ENCODE results near the gene SASS6. TPM values are rescaled to one million over a fixed set of nuclear protein-coding genes. Genes with fewer than 3 reads are reported as not detected.

The SASS6 gene
- total and polyA plus RNA-seq, 4 donors: 0.55 to 5.9 (median 1.3) TPM

GRCh38 chr1:100152271-100152670, 19.5 kb upstream of the SASS6 start:
- TF ChIP-seq GABPA (IDR thresholded peaks at IDR 0.05 in 1 of 2, conservative IDR thresholded peaks at IDR 0.05 in 1 of 2) (no peak), HNF4A (conservative IDR thresholded peaks at IDR 0.05) (no peak), SP1 (IDR thresholded peaks at IDR 0.05) (no peak), YY1 (IDR thresholded peaks at IDR 0.05) (no peak), TAF1 (conservative IDR thresholded peaks at IDR 0.05) (no peak)
- TF ChIP-seq, protein P1, sequence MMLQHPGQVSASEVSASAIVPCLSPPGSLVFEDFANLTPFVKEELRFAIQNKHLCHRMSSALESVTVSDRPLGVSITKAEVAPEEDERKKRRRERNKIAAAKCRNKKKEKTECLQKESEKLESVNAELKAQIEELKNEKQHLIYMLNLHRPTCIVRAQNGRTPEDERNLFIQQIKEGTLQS (IDR thresholded peaks at IDR 0.05): no peak
- TF ChIP-seq, protein P2, sequence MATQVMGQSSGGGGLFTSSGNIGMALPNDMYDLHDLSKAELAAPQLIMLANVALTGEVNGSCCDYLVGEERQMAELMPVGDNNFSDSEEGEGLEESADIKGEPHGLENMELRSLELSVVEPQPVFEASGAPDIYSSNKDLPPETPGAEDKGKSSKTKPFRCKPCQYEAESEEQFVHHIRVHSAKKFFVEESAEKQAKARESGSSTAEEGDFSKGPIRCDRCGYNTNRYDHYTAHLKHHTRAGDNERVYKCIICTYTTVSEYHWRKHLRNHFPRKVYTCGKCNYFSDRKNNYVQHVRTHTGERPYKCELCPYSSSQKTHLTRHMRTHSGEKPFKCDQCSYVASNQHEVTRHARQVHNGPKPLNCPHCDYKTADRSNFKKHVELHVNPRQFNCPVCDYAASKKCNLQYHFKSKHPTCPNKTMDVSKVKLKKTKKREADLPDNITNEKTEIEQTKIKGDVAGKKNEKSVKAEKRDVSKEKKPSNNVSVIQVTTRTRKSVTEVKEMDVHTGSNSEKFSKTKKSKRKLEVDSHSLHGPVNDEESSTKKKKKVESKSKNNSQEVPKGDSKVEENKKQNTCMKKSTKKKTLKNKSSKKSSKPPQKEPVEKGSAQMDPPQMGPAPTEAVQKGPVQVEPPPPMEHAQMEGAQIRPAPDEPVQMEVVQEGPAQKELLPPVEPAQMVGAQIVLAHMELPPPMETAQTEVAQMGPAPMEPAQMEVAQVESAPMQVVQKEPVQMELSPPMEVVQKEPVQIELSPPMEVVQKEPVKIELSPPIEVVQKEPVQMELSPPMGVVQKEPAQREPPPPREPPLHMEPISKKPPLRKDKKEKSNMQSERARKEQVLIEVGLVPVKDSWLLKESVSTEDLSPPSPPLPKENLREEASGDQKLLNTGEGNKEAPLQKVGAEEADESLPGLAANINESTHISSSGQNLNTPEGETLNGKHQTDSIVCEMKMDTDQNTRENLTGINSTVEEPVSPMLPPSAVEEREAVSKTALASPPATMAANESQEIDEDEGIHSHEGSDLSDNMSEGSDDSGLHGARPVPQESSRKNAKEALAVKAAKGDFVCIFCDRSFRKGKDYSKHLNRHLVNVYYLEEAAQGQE (IDR thresholded peaks at IDR 0.05): no peak
- WGBS: 82% methylated on average over 4 of the region's 4 CpGs

GRCh38 chr1:100151679-100152078, 18.9 kb upstream of the SASS6 start:
- TF ChIP-seq, protein P3, sequence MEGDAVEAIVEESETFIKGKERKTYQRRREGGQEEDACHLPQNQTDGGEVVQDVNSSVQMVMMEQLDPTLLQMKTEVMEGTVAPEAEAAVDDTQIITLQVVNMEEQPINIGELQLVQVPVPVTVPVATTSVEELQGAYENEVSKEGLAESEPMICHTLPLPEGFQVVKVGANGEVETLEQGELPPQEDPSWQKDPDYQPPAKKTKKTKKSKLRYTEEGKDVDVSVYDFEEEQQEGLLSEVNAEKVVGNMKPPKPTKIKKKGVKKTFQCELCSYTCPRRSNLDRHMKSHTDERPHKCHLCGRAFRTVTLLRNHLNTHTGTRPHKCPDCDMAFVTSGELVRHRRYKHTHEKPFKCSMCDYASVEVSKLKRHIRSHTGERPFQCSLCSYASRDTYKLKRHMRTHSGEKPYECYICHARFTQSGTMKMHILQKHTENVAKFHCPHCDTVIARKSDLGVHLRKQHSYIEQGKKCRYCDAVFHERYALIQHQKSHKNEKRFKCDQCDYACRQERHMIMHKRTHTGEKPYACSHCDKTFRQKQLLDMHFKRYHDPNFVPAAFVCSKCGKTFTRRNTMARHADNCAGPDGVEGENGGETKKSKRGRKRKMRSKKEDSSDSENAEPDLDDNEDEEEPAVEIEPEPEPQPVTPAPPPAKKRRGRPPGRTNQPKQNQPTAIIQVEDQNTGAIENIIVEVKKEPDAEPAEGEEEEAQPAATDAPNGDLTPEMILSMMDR (IDR thresholded peaks at IDR 0.05; ENCODE audit: low read depth, low read length, missing input control): no peak
- TF ChIP-seq, protein P1 (IDR thresholded peaks at IDR 0.05): no peak
- TF ChIP-seq, protein P4, sequence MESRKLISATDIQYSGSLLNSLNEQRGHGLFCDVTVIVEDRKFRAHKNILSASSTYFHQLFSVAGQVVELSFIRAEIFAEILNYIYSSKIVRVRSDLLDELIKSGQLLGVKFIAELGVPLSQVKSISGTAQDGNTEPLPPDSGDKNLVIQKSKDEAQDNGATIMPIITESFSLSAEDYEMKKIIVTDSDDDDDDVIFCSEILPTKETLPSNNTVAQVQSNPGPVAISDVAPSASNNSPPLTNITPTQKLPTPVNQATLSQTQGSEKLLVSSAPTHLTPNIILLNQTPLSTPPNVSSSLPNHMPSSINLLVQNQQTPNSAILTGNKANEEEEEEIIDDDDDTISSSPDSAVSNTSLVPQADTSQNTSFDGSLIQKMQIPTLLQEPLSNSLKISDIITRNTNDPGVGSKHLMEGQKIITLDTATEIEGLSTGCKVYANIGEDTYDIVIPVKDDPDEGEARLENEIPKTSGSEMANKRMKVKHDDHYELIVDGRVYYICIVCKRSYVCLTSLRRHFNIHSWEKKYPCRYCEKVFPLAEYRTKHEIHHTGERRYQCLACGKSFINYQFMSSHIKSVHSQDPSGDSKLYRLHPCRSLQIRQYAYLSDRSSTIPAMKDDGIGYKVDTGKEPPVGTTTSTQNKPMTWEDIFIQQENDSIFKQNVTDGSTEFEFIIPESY (IDR thresholded peaks at IDR 0.05): no peak
- TF ChIP-seq YY1 (IDR thresholded peaks at IDR 0.05): no peak
- no peak for TF ChIP-seq MAX (IDR thresholded peaks at IDR 0.05)
- no peak for TF ChIP-seq GABPA (IDR thresholded peaks at IDR 0.05 in 1 of 2, conservative IDR thresholded peaks at IDR 0.05 in 1 of 2)
- TF ChIP-seq FOXA1 (IDR thresholded peaks at IDR 0.05): no peak
- TF ChIP-seq RAD21 (IDR thresholded peaks at IDR 0.05): no peak
- TF ChIP-seq FOXA2 (IDR thresholded peaks at IDR 0.05): no peak
- no peak for TF ChIP-seq NR2F2 (IDR thresholded peaks at IDR 0.05)
- no peak for TF ChIP-seq TAF1 (conservative IDR thresholded peaks at IDR 0.05)
- TF ChIP-seq HNF4G (IDR thresholded peaks at IDR 0.05): no peak
- no peak for TF ChIP-seq EGR1 (IDR thresholded peaks at IDR 0.05; ENCODE audit: low read depth in 2 of 2)
- TF ChIP-seq HNF4A (conservative IDR thresholded peaks at IDR 0.05): no peak
- no peak for TF ChIP-seq SP1 (IDR thresholded peaks at IDR 0.05)
- TF ChIP-seq, protein P2 (IDR thresholded peaks at IDR 0.05): no peak
- no peak for TF ChIP-seq JUND (IDR thresholded peaks at IDR 0.05)
- no peak for TF ChIP-seq RXRA (IDR thresholded peaks at IDR 0.05)
- Histone ChIP-seq H3K9me3 (ENCODE audit: control insufficient read depth in 4 of 4, low read length in 3 of 4) (no peaks in the 10 kb centered on the region), H3K4me3 (ENCODE audit: low read depth in 1 of 3, low read length in 3 of 3) (no peak overlapping the region), H3K27ac (ENCODE audit: low read depth in 1 of 2, low read length in 2 of 2) (no peak overlapping the region), H3K36me3 (ENCODE audit: control insufficient read depth in 4 of 4, insufficient read depth in 3 of 4, low read depth in 1 of 4, low read length in 3 of 4) (peaks cover 0 to 17% (median 16%) of the 10 kb centered on the region in 4 donors), H3K27me3 (ENCODE audit: control insufficient read depth in 4 of 4, insufficient read depth in 4 of 4, low read length in 3 of 4) (no peaks in the 10 kb centered on the region), H3K9ac (ENCODE audit: low read depth in 1 of 2, low read length in 2 of 2) (no peak overlapping the region), H3K4me1 (ENCODE audit: control insufficient read depth in 4 of 4, insufficient read depth in 4 of 4, low read length in 3 of 4) (no peaks in the 10 kb centered on the region)
- WGBS: 68% methylated on average over 2 of the region's 2 CpGs
- no peak for DNase-seq (ENCODE audit: low spot score)

More at GRCh38 chr1:100152271-100152670, 19.5 kb upstream of the SASS6 start:
- H3K36me3 ChIP-seq (ENCODE audit: control insufficient read depth in 4 of 4, insufficient read depth in 3 of 4, low read depth in 1 of 4, low read length in 3 of 4): peaks cover 0 to 15% (median 12%) of the 10 kb centered on the region in 4 donors
- H3K27ac ChIP-seq (ENCODE audit: low read depth in 1 of 2, low read length in 2 of 2): no peak overlapping the region
- no peaks in the 10 kb centered on the region for H3K9me3 ChIP-seq (ENCODE audit: control insufficient read depth in 4 of 4, low read length in 3 of 4)
- H3K9ac ChIP-seq (ENCODE audit: low read depth in 1 of 2, low read length in 2 of 2): no peak overlapping the region
- no peak overlapping the region for H3K4me3 ChIP-seq (ENCODE audit: low read depth in 1 of 3, low read length in 3 of 3)
- H3K4me1 ChIP-seq (ENCODE audit: control insufficient read depth in 4 of 4, insufficient read depth in 4 of 4, low read length in 3 of 4): no peaks in the 10 kb centered on the region
- H3K27me3 ChIP-seq (ENCODE audit: control insufficient read depth in 4 of 4, insufficient read depth in 4 of 4, low read length in 3 of 4): no peaks in the 10 kb centered on the region
- DNase-seq (ENCODE audit: low spot score): no peak
